ENCODE measurements around the gene PPP3CA.

PPP3CA gene

GRCh38 chr4:101175896-101176676, 171.2 kb downstream of the PPP3CA start:
- no peak for DNase-seq (ENCODE audit: low spot score)

GRCh38 chr4:101174679-101175345, 172.5 kb downstream of the PPP3CA start:
- DNase-seq (ENCODE audit: low spot score): no peak

- DNase-seq (ENCODE audit: low spot score): no peak
These were observed 175.0 kb downstream of the PPP3CA start for GRCh38 chr4:101172369-101172768.

GRCh38 chr4:101171747-101172146, 175.6 kb downstream of the PPP3CA start:
- DNase-seq (ENCODE audit: low spot score): peak; percentile 65

DNA sequence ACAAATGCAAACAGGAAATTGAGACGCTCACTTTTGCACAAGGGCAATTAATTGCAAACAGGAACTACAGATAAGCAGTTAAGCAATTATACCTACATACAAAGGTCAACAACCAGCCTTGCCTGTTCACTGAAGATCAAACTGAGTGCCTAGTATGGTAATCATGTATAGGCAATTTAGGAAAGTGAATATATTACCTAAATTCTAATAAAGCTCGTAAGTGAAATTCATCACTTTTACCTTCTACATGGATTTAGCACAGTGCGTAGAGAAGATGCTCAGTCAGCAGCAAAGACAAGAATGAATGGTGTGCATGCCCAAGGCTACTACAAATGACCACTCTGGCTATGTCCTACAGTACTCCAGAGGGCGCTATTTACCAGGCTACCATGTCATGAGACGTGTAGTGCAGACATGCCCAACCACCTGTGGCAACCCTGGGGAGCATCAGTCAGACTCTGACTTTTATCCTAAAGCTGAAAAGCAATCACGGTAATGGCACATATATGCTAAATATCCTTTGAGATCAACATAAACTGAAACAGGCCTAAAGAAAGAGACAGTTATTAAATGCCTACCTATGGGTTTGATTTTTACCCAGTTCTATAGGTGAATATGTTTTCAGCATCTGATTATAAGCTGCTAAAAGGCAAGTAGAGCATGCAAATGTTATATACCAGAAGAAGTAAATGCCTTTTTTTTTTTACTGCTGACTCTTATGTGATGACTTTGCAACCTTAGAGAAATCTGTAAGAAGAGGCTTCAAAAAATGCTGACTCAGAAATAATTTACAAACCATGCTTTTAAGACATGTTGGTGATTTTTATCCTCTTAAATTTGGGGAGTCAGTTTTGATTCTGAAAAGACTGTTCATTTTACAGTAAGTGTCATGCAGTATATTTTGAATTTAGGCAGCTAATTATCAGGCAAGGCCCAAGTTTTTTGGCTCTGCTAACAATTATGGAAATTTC, 178.0 kb downstream of the PPP3CA start:
- DNase-seq (ENCODE audit: low spot score): peak; percentile 70

DNA sequence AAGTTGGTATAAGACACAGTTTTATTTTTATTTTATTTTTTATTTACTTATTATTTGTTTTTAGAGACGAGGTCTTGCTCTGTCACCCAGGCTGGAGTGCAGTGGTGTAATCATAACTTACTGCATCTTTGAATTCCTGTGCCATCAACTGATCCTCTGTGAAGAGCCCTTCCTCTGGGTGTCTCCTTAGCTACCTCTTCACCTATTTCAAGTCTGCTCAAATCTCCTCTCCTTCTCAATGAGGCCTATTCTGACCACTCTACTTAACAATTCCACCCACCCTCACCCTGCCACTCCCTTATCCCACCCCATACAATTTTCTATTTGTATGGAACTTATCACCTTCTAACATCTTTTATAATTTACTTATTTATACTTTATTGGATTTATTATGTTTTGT, 183.4 kb downstream of the PPP3CA start:
- no peak for DNase-seq (ENCODE audit: low spot score)

- DNase-seq (ENCODE audit: low spot score): no peak
These were observed 184.3 kb downstream of the PPP3CA start for GRCh38 chr4:101162990-101163380.

DNA sequence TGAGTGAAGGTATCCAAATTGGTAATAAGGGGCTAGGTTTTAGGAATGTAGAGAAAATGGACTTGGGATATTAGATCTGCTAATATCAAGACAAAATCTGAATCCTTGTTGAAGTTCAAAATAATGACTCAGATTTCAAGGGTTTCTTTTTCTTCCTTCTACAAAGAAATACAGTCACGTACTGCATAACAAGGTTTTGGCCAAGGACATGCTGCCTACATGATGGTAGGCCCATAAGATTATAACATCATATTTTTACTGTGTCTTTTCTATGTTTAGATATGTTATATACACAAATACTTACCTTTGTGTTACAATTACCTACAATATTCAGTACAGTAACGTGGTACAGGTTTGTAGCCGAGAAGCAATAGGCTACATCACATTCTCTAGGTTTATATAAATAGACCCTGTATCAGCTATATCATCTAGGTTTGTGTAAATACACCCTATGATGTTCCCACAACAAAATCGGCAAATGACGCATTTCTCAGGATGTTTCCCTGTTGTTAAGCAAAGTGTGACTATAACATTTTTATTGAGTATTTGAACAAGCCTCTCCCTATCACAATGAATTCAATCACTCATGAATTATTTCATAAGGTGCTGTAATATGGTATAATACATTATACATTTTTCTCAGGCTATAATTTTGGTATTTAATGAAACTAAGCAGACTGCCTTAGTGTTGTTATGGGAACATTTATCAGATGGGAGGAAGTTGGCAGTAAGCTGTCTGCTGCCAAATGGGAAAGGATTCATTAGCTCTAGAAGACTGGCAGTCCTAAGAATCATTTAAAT, 186.3 kb downstream of the PPP3CA start:
- DNase-seq (ENCODE audit: low spot score): no peak

- no peak for DNase-seq (ENCODE audit: low spot score)
These were observed 188.8 kb downstream of the PPP3CA start for GRCh38 chr4:101158507-101158906.

- DNase-seq (ENCODE audit: low spot score): no peak
These were observed 189.2 kb downstream of the PPP3CA start for GRCh38 chr4:101158134-101158482.

GRCh38 chr4:101157415-101158133, 189.8 kb downstream of the PPP3CA start:
- no peak for DNase-seq (ENCODE audit: low spot score)

DNA sequence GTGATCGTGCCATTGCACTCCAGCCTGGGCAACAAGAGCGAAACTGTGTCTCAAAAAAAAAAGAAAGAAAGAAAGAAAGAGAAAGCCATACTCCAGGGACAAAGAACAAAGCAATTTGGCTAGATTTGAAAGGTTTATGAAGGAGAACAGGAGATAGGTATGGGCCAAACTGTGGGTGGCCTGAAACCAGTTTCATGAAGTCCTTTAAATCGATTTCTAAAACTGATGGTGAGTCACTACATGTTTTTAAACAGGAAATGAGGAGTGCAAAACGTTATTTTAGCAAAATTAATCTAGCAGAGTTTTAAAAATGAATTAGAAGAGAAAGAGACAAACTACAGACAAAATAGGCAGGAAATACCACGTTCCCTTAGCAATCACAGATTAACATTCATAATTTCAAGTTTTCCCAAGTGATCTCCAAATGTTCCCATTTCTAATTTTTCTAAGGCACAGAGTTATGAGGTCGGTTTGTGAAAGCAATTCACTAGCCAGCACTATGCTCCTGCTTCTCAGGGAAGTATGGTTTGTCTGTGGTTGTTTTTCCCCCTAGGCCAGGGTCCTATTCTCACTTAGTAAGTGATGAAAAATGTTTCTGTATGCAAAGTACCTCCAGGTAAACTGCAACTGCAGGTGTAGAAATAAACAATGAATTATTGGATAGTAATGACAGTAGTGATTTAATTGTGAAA, 190.6 kb downstream of the PPP3CA start:
- no peak for DNase-seq (ENCODE audit: low spot score)

DNA sequence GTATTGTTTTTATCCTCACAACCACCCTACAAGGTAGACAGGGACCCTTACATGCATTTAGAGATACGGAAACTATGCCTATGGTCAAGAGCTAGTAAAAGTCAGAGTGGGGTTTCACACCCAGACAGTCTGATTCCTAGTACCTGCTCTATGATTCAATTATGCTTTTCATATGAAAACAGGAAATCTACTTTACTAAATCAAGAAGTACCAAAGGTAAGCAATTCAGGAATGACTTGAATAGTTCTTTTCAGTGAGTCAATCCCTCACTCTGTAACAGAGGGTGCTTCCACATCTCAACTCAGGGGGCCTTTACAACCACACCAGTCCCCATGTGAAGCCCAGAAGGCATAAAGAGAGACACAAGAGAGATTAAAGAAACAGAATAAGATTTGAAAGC, 191.4 kb downstream of the PPP3CA start:
- DNase-seq (ENCODE audit: low spot score): no peak

DNA sequence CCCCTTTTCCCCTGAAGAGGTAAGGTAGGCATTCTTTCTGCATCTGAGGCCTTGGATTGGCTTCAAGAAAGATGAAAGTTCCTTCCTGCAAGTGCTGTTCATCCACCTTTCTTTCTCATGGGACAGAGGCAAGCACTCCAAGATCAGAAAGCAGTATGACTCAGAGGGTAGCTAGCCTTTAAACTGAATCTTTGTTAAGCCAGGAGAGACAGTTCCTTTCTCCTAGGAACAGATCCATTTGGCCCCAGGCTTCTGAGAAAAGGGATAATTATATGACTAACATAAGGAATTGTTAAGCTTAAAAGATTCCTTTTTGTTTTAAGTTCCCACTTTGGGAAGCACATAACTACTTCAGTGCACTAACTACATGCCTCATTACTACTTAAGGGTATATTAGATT, 192.0 kb downstream of the PPP3CA start:
- no peak for DNase-seq (ENCODE audit: low spot score)

GRCh38 chr4:101153653-101154052, 193.7 kb downstream of the PPP3CA start:
- DNase-seq (ENCODE audit: low spot score): no peak

DNA sequence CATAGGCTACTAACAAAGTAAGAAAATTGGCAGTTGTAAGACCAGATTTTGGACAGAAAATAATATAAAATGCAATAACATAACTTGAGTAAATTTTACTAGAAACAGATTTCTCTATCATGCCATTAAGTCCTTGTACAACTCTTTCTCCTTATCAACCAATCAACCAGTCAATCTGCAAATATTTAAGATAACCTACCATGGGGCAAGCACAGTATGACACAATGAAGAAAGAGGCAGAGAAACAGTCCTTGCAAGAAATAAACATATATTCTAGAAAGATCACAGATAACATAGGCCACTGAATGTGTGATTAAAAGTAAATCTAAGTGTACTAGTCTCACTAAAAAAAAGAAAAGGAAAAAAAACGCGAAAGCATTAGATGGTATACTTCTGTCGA, 194.8 kb downstream of the PPP3CA start:
- no peak for DNase-seq (ENCODE audit: low spot score)

GRCh38 chr4:101148551-101148950, 198.8 kb downstream of the PPP3CA start:
- DNase-seq (ENCODE audit: low spot score): no peak

- no peak for DNase-seq (ENCODE audit: low spot score)
These were observed 200.0 kb downstream of the PPP3CA start for GRCh38 chr4:101147283-101147682.

GRCh38 chr4:101145021-101145420, 202.3 kb downstream of the PPP3CA start:
- DNase-seq (ENCODE audit: low spot score): no peak

DNA sequence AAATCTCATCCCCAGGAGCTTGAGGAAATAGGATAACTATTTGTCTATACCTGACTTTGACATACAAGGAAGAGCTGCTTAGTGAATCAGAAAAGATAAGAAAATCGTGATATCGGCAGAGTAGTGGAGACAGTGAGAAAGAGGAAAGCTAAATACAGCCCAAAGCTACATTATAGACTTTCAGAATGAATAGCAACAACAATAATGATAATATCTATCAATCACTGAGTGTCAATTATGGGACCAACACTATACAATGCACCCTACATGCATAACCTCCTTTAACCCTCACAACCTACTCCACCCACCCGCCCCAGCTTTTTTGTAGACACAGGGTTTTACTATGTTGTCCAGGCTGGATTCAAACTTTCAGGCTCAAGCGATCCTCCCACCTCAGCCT, 205.1 kb downstream of the PPP3CA start:
- DNase-seq (ENCODE audit: low spot score): no peak

- no peak for DNase-seq (ENCODE audit: low spot score)
These were observed 205.5 kb downstream of the PPP3CA start for GRCh38 chr4:101141855-101142254.
